ENCODE data around the gene PRSS33. TPM values are rescaled to one million over a fixed set of nuclear protein-coding genes. Genes with fewer than 3 reads are reported as not detected.

Gene PRSS33
- polyA plus RNA-seq, 2 of the 4 experiments (the other 2 are of a cell fraction) = 0.04 TPM; not detected in 1

- TF ChIP-seq HMGXB4 (CRISPR knock-in tag; IDR thresholded peaks at IDR 0.05; ENCODE audit: borderline replicate concordance) = 0 out of 2 replicates have a peak, but pooled peaks have one; percentile 19
Measured at GRCh38 chr16:2777231-2777902, 10.0 kb downstream of the PRSS33 start, which contains the start of gene ELOB (continued).

- no peak for DNase-seq (ENCODE audit: low read depth in 1 of 2, low spot score in 1 of 2)
Measured at GRCh38 chr16:2776500-2777139, 10.7 kb downstream of the PRSS33 start.

GRCh38 chr16:2775765-2776499 lies 11.4 kb downstream of the PRSS33 start:
- H3K4me1 ChIP-seq = peaks cover 27% of the 10 kb centered on the region
- TF ChIP-seq SMC3 (IDR thresholded peaks at IDR 0.05) (no peak), KDM1A (IDR thresholded peaks at IDR 0.05; ENCODE audit: low read depth) (no peak), FOSL2 (IDR thresholded peaks at IDR 0.05) (no peak), FOSL2 (CRISPR knock-in tag; IDR thresholded peaks at IDR 0.05) (no peak), TP53 (CRISPR knock-in tag; IDR thresholded peaks at IDR 0.05) (no peak), FOXS1 (CRISPR knock-in tag; IDR thresholded peaks at IDR 0.05) (no peak), REST (IDR thresholded peaks at IDR 0.05) (no peak), CBX8 (IDR thresholded peaks at IDR 0.05) (no peak), JUNB (IDR thresholded peaks at IDR 0.05) (no peak)
- no peak for FAIRE-seq
- no peaks in the 10 kb centered on the region for H3K9me3 ChIP-seq
- DNase-seq (ENCODE audit: low read depth in 1 of 2, low spot score in 1 of 2) = no peak
- H3K4me3 ChIP-seq = peak overlapping the region; percentile 95
- ChIA-PET POLR2A (interaction anchor here (0.6 to 0.9 kb wide), 2 partner anchors 23 to 91 kb away, joined by 3 read pairs; partner anchors contain the start of gene SRRM2), CTCF (interaction anchor here (1.1 to 5.9 kb wide), 6 partner anchors 11 to 93 kb away, joined by 3 to 28 read pairs (median 6); no protein-coding TSS in a partner anchor)
- no peak for ATAC-seq
- H3K4me2 ChIP-seq = peak overlapping the region; percentile 95
- 53% methylated on average over 11 of the region's 11 CpGs for WGBS (ENCODE audit: missing lambda C conversion rate)
- peak overlapping the region; percentile 99 to 100 for H3K27ac ChIP-seq

More at GRCh38 chr16:2776500-2777139, 10.7 kb downstream of the PRSS33 start:
- CTCF ChIA-PET = interaction anchor here (0.6 to 5.9 kb wide), 7 partner anchors 12 to 144 kb away, joined by 3 to 28 read pairs (median 10); no protein-coding TSS in a partner anchor
- Histone ChIP-seq H3K9me3 (no peaks in the 10 kb centered on the region), H3K4me3 (peak overlapping the region; percentile 95), H3K27ac (peak overlapping the region; percentile 99 to 100), H3K4me1 (peaks cover 26% of the 10 kb centered on the region), H3K4me2 (peak overlapping the region; percentile 95)
- TF ChIP-seq HEYL (CRISPR knock-in tag; IDR thresholded peaks at IDR 0.05) = no peak
- TF ChIP-seq FOSB (CRISPR knock-in tag; IDR thresholded peaks at IDR 0.05) = no peak
- peak; percentile 28 for TF ChIP-seq PHF8 (IDR thresholded peaks at IDR 0.05; ENCODE audit: borderline replicate concordance, low read depth)
- no peak for TF ChIP-seq TFCP2L1 (CRISPR knock-in tag; IDR thresholded peaks at IDR 0.05)
- TF ChIP-seq KDM1A (IDR thresholded peaks at IDR 0.05; ENCODE audit: low read depth) = no peak
- TF ChIP-seq USF2 (IDR thresholded peaks at IDR 0.05) = no peak
- TF ChIP-seq EP300 (IDR thresholded peaks at IDR 0.05) = no peak
- no peak for TF ChIP-seq REST (IDR thresholded peaks at IDR 0.05)
- POLR2A ChIA-PET = interaction anchor here (0.6 to 0.9 kb wide), 3 partner anchors 24 to 374 kb away, joined by 3 read pairs; partner anchors contain the start of gene SRRM2
- FAIRE-seq (no peak), ATAC-seq (peak; percentile 1 to 28; a peak in 4 of 6 replicates)
- under 1% methylated on average over 11 of the region's 72 CpGs for WGBS (ENCODE audit: missing lambda C conversion rate)
